PFSK-1 (cell line): Measurements from ENCODE around the gene ATP8B2. TPM values are rescaled to one million over a fixed set of nuclear protein-coding genes. Genes with fewer than 3 reads are reported as not detected.

ENCODE experiments used
- FOXP2 ChIP-seq: optimal IDR thresholded peaks from 2 replicates; pipeline ENCODE3; 2011; ENCODE audit warnings: borderline replicate concordance, control low read depth, inconsistent platforms; ENCODE audit not compliant: insufficient read depth; ENCODE audit errors: extremely low read length, extremely low read depth
- POLR2AphosphoS5 ChIP-seq: IDR thresholded peaks from 2 replicates; pipeline ENCODE4 v1.6.1; 2012; ENCODE audit warnings: low read depth, mild to moderate bottlenecking, control low read depth, low read length, moderate library complexity
- SIN3A ChIP-seq: IDR thresholded peaks from 2 replicates; pipeline ENCODE4 v1.6.1; 2012; ENCODE audit warnings: mild to moderate bottlenecking, low read length, moderate library complexity, borderline replicate concordance; ENCODE audit not compliant: insufficient read depth
- TAF1 ChIP-seq: IDR thresholded peaks from 2 replicates; pipeline ENCODE4 v1.6.1; 2012; ENCODE audit warnings: low read length, control low read depth, borderline replicate concordance; ENCODE audit not compliant: insufficient read depth
- polyA plus RNA-seq: library from polyadenylated mRNA; unstranded; fragments of >200 nt; gene quantifications from one replicate; pipeline ENCODE4 v1.2.1, GENCODE V29; 2012; ENCODE audit warnings: low read depth, missing spikeins; ENCODE audit not compliant: insufficient read length
- TF ChIP-seq, protein P1 (sequence below), 2 experiments: IDR thresholded peaks; 2 replicates each; pipeline versions ENCODE4 v1.6.1 to v1.8.0; 2011 to 2012; ENCODE audit warnings: low read depth in 2 of 2, low read length in 2 of 2, control low read depth in 1 of 2, inconsistent platforms in 1 of 2, mild to moderate bottlenecking in 1 of 2, moderate library complexity in 1 of 2; ENCODE audit not compliant: insufficient read depth in 1 of 2

Gene ATP8B2, protein sequence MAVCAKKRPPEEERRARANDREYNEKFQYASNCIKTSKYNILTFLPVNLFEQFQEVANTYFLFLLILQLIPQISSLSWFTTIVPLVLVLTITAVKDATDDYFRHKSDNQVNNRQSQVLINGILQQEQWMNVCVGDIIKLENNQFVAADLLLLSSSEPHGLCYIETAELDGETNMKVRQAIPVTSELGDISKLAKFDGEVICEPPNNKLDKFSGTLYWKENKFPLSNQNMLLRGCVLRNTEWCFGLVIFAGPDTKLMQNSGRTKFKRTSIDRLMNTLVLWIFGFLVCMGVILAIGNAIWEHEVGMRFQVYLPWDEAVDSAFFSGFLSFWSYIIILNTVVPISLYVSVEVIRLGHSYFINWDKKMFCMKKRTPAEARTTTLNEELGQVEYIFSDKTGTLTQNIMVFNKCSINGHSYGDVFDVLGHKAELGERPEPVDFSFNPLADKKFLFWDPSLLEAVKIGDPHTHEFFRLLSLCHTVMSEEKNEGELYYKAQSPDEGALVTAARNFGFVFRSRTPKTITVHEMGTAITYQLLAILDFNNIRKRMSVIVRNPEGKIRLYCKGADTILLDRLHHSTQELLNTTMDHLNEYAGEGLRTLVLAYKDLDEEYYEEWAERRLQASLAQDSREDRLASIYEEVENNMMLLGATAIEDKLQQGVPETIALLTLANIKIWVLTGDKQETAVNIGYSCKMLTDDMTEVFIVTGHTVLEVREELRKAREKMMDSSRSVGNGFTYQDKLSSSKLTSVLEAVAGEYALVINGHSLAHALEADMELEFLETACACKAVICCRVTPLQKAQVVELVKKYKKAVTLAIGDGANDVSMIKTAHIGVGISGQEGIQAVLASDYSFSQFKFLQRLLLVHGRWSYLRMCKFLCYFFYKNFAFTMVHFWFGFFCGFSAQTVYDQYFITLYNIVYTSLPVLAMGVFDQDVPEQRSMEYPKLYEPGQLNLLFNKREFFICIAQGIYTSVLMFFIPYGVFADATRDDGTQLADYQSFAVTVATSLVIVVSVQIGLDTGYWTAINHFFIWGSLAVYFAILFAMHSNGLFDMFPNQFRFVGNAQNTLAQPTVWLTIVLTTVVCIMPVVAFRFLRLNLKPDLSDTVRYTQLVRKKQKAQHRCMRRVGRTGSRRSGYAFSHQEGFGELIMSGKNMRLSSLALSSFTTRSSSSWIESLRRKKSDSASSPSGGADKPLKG
- 16.9 TPM for polyA plus RNA-seq

GRCh38 chr1:154324669-154325582 is at the start of gene ATP8B2:
Gene ATP8B2 (plus strand): TSS chr1:154325525. CDS start chr1:154328142, 2,617 bp downstream.
- TF ChIP-seq SIN3A (no peak), FOXP2 (peak; percentile 7), TAF1 (no peak)

- 0 out of 2 replicates have a peak, but pooled peaks have one; percentile 19 for TF ChIP-seq POLR2AphosphoS5
- TF ChIP-seq TAF1 = no peak
Measured at GRCh38 chr1:154276797-154277196, 48.5 kb upstream of the ATP8B2 start.

- TF ChIP-seq POLR2AphosphoS5 = no peak
- TF ChIP-seq SIN3A = no peak
- TF ChIP-seq, protein P1, sequence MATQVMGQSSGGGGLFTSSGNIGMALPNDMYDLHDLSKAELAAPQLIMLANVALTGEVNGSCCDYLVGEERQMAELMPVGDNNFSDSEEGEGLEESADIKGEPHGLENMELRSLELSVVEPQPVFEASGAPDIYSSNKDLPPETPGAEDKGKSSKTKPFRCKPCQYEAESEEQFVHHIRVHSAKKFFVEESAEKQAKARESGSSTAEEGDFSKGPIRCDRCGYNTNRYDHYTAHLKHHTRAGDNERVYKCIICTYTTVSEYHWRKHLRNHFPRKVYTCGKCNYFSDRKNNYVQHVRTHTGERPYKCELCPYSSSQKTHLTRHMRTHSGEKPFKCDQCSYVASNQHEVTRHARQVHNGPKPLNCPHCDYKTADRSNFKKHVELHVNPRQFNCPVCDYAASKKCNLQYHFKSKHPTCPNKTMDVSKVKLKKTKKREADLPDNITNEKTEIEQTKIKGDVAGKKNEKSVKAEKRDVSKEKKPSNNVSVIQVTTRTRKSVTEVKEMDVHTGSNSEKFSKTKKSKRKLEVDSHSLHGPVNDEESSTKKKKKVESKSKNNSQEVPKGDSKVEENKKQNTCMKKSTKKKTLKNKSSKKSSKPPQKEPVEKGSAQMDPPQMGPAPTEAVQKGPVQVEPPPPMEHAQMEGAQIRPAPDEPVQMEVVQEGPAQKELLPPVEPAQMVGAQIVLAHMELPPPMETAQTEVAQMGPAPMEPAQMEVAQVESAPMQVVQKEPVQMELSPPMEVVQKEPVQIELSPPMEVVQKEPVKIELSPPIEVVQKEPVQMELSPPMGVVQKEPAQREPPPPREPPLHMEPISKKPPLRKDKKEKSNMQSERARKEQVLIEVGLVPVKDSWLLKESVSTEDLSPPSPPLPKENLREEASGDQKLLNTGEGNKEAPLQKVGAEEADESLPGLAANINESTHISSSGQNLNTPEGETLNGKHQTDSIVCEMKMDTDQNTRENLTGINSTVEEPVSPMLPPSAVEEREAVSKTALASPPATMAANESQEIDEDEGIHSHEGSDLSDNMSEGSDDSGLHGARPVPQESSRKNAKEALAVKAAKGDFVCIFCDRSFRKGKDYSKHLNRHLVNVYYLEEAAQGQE (IDR thresholded peaks at IDR 0.05; ENCODE audit: insufficient read depth in 1 of 2, low read depth in 2 of 2, low read length in 2 of 2) = no peak
- TF ChIP-seq FOXP2 = no peak
- TF ChIP-seq TAF1 = no peak
Measured at GRCh38 chr1:154288661-154289060, 36.7 kb upstream of the ATP8B2 start.

DNA sequence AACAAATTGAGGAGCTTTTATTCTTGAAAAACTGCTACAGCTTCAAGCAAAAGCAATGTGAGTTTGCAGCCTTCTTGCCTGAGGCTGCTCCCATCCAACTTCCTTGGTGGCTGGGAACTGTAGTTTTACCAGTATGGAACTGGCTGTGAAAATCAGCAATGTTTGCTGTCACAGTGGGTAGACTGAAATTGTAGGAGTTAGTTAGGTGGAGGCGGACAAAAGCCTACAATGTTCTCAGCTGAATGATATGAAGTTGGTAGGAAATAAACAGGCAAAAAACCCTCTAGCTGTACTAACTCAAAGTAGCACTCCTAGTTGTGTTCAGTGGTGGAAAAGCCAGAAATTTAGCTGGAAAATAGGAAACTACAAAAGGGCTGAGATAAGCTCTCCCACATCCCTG is 34.4 kb upstream of the ATP8B2 start:
- TF ChIP-seq, protein P1 (IDR thresholded peaks at IDR 0.05; ENCODE audit: insufficient read depth in 1 of 2, low read depth in 2 of 2, low read length in 2 of 2) = no peak
- no peak for TF ChIP-seq SIN3A
- no peak for TF ChIP-seq POLR2AphosphoS5
- TF ChIP-seq TAF1 = no peak
- no peak for TF ChIP-seq FOXP2

- TF ChIP-seq, protein P1 (IDR thresholded peaks at IDR 0.05; ENCODE audit: insufficient read depth in 1 of 2, low read depth in 2 of 2, low read length in 2 of 2) = no peak
- TF ChIP-seq POLR2AphosphoS5 (no peak), TAF1 (no peak), SIN3A (no peak), FOXP2 (no peak)
Measured at GRCh38 chr1:154295408-154296235, 29.7 kb upstream of the ATP8B2 start.
